Measurements from ENCODE around the gene CAMK4. TPM values are rescaled to one million over a fixed set of nuclear protein-coding genes. Genes with fewer than 3 reads are reported as not detected.

The CAMK4 gene
- total RNA-seq, 4 donors from 2014 or later: 0.42 to 5.3 (median 3.5) TPM

- Histone ChIP-seq H3K4me1 (no peaks in the 10 kb centered on the region), H3K36me3 (no peaks in the 10 kb centered on the region), H3K27ac (replicated peaks in 1 of 4) (no peak overlapping the region), H3K27me3 (no peaks in the 10 kb centered on the region), H3K4me3 (no peak overlapping the region), H3K9me3 (no peaks in the 10 kb centered on the region)
- TF ChIP-seq POLR2AphosphoS5 (IDR thresholded peaks at IDR 0.05) (no peak), EP300 (IDR thresholded peaks at IDR 0.05) (no peak), POLR2A (IDR thresholded peaks at IDR 0.05; ENCODE audit: low read depth) (no peak)
- TF ChIP-seq, protein P1, sequence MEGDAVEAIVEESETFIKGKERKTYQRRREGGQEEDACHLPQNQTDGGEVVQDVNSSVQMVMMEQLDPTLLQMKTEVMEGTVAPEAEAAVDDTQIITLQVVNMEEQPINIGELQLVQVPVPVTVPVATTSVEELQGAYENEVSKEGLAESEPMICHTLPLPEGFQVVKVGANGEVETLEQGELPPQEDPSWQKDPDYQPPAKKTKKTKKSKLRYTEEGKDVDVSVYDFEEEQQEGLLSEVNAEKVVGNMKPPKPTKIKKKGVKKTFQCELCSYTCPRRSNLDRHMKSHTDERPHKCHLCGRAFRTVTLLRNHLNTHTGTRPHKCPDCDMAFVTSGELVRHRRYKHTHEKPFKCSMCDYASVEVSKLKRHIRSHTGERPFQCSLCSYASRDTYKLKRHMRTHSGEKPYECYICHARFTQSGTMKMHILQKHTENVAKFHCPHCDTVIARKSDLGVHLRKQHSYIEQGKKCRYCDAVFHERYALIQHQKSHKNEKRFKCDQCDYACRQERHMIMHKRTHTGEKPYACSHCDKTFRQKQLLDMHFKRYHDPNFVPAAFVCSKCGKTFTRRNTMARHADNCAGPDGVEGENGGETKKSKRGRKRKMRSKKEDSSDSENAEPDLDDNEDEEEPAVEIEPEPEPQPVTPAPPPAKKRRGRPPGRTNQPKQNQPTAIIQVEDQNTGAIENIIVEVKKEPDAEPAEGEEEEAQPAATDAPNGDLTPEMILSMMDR (IDR thresholded peaks at IDR 0.05): no peak
- intact Hi-C loops (cut with DNase I): no loop called here
- no peak for DNase-seq (ENCODE audit: extremely low spot score)
These were observed 142.2 kb downstream of the CAMK4 start for GRCh38 chr5:111366388-111366787.

GRCh38 chr5:111367115-111367514 lies 142.9 kb downstream of the CAMK4 start:
- DNase-seq (ENCODE audit: extremely low spot score): no peak
- 90% methylated on average over 3 of the region's 3 CpGs for WGBS
- intact Hi-C loops (cut with DNase I): no loop called here

GRCh38 chr5:111372799-111373198 lies 148.6 kb downstream of the CAMK4 start:
- WGBS: 94% methylated on average over 1 of the region's 1 CpG
- Histone ChIP-seq H3K27me3 (no peaks in the 10 kb centered on the region), H3K4me3 (no peak overlapping the region), H3K36me3 (no peaks in the 10 kb centered on the region), H3K27ac (replicated peaks in 1 of 4) (no peak overlapping the region), H3K9me3 (no peaks in the 10 kb centered on the region), H3K4me1 (no peaks in the 10 kb centered on the region)
- intact Hi-C loops (cut with DNase I): no loop called here
- no peak for DNase-seq (ENCODE audit: extremely low spot score)
- TF ChIP-seq EP300 (IDR thresholded peaks at IDR 0.05) (no peak), POLR2AphosphoS5 (IDR thresholded peaks at IDR 0.05) (no peak), POLR2A (IDR thresholded peaks at IDR 0.05; ENCODE audit: low read depth) (no peak)
- TF ChIP-seq, protein P1 (IDR thresholded peaks at IDR 0.05): no peak

More at GRCh38 chr5:111367115-111367514, 142.9 kb downstream of the CAMK4 start:
- Histone ChIP-seq H3K36me3 (no peaks in the 10 kb centered on the region), H3K4me1 (no peaks in the 10 kb centered on the region), H3K9me3 (no peaks in the 10 kb centered on the region), H3K4me3 (no peak overlapping the region), H3K27me3 (no peaks in the 10 kb centered on the region), H3K27ac (replicated peaks in 1 of 4) (no peak overlapping the region)
- no peak for TF ChIP-seq POLR2AphosphoS5 (IDR thresholded peaks at IDR 0.05)
- TF ChIP-seq EP300 (IDR thresholded peaks at IDR 0.05): no peak
- TF ChIP-seq, protein P1 (IDR thresholded peaks at IDR 0.05): no peak
- TF ChIP-seq POLR2A (IDR thresholded peaks at IDR 0.05; ENCODE audit: low read depth): no peak

- Histone ChIP-seq H3K4me1 (no peaks in the 10 kb centered on the region), H3K4me3 (no peak overlapping the region), H3K27ac (replicated peaks in 1 of 4) (no peak overlapping the region), H3K9me3 (no peaks in the 10 kb centered on the region), H3K36me3 (no peaks in the 10 kb centered on the region), H3K27me3 (no peaks in the 10 kb centered on the region)
- no peak for DNase-seq (ENCODE audit: extremely low spot score)
- 80% methylated on average over 4 of the region's 4 CpGs for WGBS
- intact Hi-C loops (cut with DNase I): no loop called here
- no peak for TF ChIP-seq POLR2AphosphoS5 (IDR thresholded peaks at IDR 0.05)
- TF ChIP-seq EP300 (IDR thresholded peaks at IDR 0.05): no peak
- TF ChIP-seq, protein P1 (IDR thresholded peaks at IDR 0.05): no peak
- TF ChIP-seq POLR2A (IDR thresholded peaks at IDR 0.05; ENCODE audit: low read depth): no peak
These were observed 150.2 kb downstream of the CAMK4 start for GRCh38 chr5:111374380-111374779.

DNA sequence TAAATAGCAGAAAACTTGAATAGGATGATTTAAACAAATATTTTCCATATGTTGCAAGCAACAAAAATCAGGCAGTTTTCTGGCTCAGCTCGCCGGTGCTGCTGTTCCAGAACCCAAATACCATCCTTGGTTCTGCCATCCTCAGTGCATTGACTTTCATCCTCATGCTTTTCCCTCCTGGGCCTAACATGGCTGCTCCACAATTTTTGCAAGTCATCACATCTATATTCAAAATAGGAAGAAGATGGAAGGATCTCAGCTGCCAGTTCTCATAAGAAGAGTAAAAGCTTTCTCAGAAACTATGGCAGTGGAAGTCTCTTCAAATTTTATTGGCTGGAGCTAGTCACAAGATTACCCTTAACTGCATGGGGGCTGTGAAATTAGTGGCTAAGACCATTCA lies 151.5 kb downstream of the CAMK4 start:
- intact Hi-C loops (cut with DNase I): no loop called here
- WGBS: 97% methylated on average over 2 of the region's 2 CpGs
- Histone ChIP-seq H3K36me3 (no peaks in the 10 kb centered on the region), H3K9me3 (no peaks in the 10 kb centered on the region), H3K4me1 (no peaks in the 10 kb centered on the region), H3K27ac (replicated peaks in 1 of 4) (no peak overlapping the region), H3K4me3 (no peak overlapping the region), H3K27me3 (no peaks in the 10 kb centered on the region)
- no peak for DNase-seq (ENCODE audit: extremely low spot score)
- TF ChIP-seq, protein P1 (IDR thresholded peaks at IDR 0.05): no peak
